Measurements from ENCODE around the gene GALNTL6.

GRCh38 chr4:173076903-173077634, 1263.9 kb downstream of the GALNTL6 start:
- TF ChIP-seq POLR2AphosphoS5 (IDR thresholded peaks at IDR 0.05) (no peak), CTCF (IDR thresholded peaks at IDR 0.05; ENCODE audit: poor library complexity, severe bottlenecking) (no peak), TAF1 (IDR thresholded peaks at IDR 0.05; ENCODE audit: low read depth) (no peak), RAD21 (conservative IDR thresholded peaks at IDR 0.05) (no peak), REST (IDR thresholded peaks at IDR 0.05; ENCODE audit: borderline replicate concordance) (no peak), EZH2 (IDR thresholded peaks at IDR 0.05; ENCODE audit: borderline replicate concordance, insufficient read depth, low read length, poor library complexity, severe bottlenecking) (no peak)
